Neuronal stem cell (in vitro differentiated cells): ENCODE data around the gene HELZ.

ENCODE experiments used
- DNase-seq: peaks from one replicate; pipeline ENCODE4 v3.0.0-alpha.2; 2013; ENCODE audit warnings: low spot score
- H2AFZ ChIP-seq: one replicate; pipeline ENCODE4 v1.6.1; 2013; ENCODE audit warnings: mild to moderate bottlenecking, low read length, inconsistent platforms
- H2AK5ac ChIP-seq: 2 replicates; pipeline ENCODE4 v1.6.1; 2013; ENCODE audit warnings: low read depth, mild to moderate bottlenecking, inconsistent platforms, low read length, moderate library complexity, mixed read lengths
- H2BK120ac ChIP-seq: 2 replicates; pipeline ENCODE4 v1.6.1; 2013; ENCODE audit warnings: low read depth, mild to moderate bottlenecking, inconsistent platforms, low read length, moderate library complexity, mixed read lengths
- H2BK12ac ChIP-seq: one replicate; pipeline ENCODE4 v1.6.1; 2013; ENCODE audit warnings: low read length, inconsistent platforms
- H2BK15ac ChIP-seq: 2 replicates; pipeline ENCODE4 v1.6.1; 2013; ENCODE audit warnings: mild to moderate bottlenecking, low read length, inconsistent platforms, mixed read lengths
- H2BK5ac ChIP-seq: one replicate; pipeline ENCODE4 v1.6.1; 2013; ENCODE audit warnings: inconsistent platforms, mild to moderate bottlenecking, low read length, moderate library complexity
- H3K14ac ChIP-seq: one replicate; pipeline ENCODE4 v1.6.1; 2013; ENCODE audit warnings: low read length, inconsistent platforms
- H3K18ac ChIP-seq: 2 replicates; pipeline ENCODE4 v1.6.1; 2013; ENCODE audit warnings: low read length, inconsistent platforms
- H3K23ac ChIP-seq: 2 replicates; pipeline ENCODE4 v1.6.1; 2013; ENCODE audit warnings: low read depth, mild to moderate bottlenecking, mixed read lengths, low read length, inconsistent platforms; ENCODE audit not compliant: poor library complexity
- H3K27ac ChIP-seq: replicated peaks from 3 replicates; pipeline ENCODE4 v1.5.1; 2013; ENCODE audit warnings: low read length, inconsistent platforms
- H3K27me3 ChIP-seq, 3 experiments: 2 replicates each; pipeline ENCODE4 v1.6.1; 2013; ENCODE audit warnings: low read length in 3 of 3, mild to moderate bottlenecking in 2 of 3, inconsistent platforms in 1 of 3, low read depth in 1 of 3, mixed read lengths in 1 of 3, moderate library complexity in 1 of 3; ENCODE audit not compliant: control insufficient read depth in 3 of 3, insufficient read depth in 3 of 3
- H3K36me3 ChIP-seq, 2 donors: replicated peaks in 1 of 2; 2 replicates each; pipeline ENCODE4 v1.6.1; 2013; ENCODE audit warnings: low read length in 2 of 2; ENCODE audit not compliant: control insufficient read depth in 2 of 2, insufficient read depth in 2 of 2
- H3K4ac ChIP-seq: 2 replicates; pipeline ENCODE4 v1.6.1; 2013; ENCODE audit warnings: inconsistent platforms, mild to moderate bottlenecking, low read length, moderate library complexity
- H3K4me1 ChIP-seq, 2 donors: 1 replicate in 1 of 2; 2 replicates in 1 of 2; pipeline ENCODE4 v1.6.1; 2013; ENCODE audit warnings: low read length in 2 of 2, low read depth in 1 of 2; ENCODE audit not compliant: control insufficient read depth in 2 of 2, insufficient read depth in 1 of 2
- H3K4me2 ChIP-seq: one replicate; pipeline ENCODE4 v1.6.1; 2013; ENCODE audit warnings: mild to moderate bottlenecking, low read length, inconsistent platforms; ENCODE audit not compliant: insufficient read depth, poor library complexity, severe bottlenecking
- H3K4me3 ChIP-seq, 2 donors: 2 replicates each; pipeline ENCODE4 v1.5.1; 2013; ENCODE audit warnings: low read length in 2 of 2, mild to moderate bottlenecking in 2 of 2, inconsistent platforms in 1 of 2, moderate library complexity in 1 of 2
- H3K79me1 ChIP-seq: one replicate; pipeline ENCODE4 v1.6.1; 2013; ENCODE audit warnings: low read depth, mild to moderate bottlenecking, inconsistent platforms, low read length, moderate library complexity
- H3K9ac ChIP-seq: one replicate; pipeline ENCODE4 v1.6.1; 2013; ENCODE audit warnings: mild to moderate bottlenecking, low read depth, low read length, inconsistent platforms; ENCODE audit not compliant: poor library complexity
- H3K9me3 ChIP-seq, 2 donors: replicated peaks in 1 of 2; 2 replicates each; pipeline versions ENCODE3 to v1.6.1; 2013; ENCODE audit warnings: low read length in 2 of 2, mild to moderate bottlenecking in 2 of 2, inconsistent platforms in 1 of 2, low read depth in 1 of 2, mixed read lengths in 1 of 2, moderate library complexity in 1 of 2; ENCODE audit not compliant: control insufficient read depth in 2 of 2, insufficient read depth in 1 of 2
- H4K8ac ChIP-seq: one replicate; pipeline ENCODE4 v1.6.1; 2013; ENCODE audit warnings: low read depth, mild to moderate bottlenecking, inconsistent platforms, low read length, moderate library complexity
- H4K91ac ChIP-seq: one replicate; pipeline ENCODE4 v1.6.1; 2013; ENCODE audit warnings: low read length, low read depth, mild to moderate bottlenecking, inconsistent platforms; ENCODE audit not compliant: poor library complexity
- WGBS, 2 donors: extraction: QIAGEN DNeasy Blood & Tissue Kit; methylation state at CpG; one replicate each; pipeline ENCODE4 v1.1.7; 2013; ENCODE audit warnings: missing lambda C conversion rate in 2 of 2, mixed read lengths in 1 of 2; ENCODE audit not compliant: insufficient read length in 2 of 2, insufficient replicate concordance in 1 of 2; ENCODE audit errors: extremely low coverage in 2 of 2; 5-methylcytosine and 5-hydroxymethylcytosine counted together

Gene HELZ

GRCh38 chr17:67225316-67225715, 19.7 kb downstream of the HELZ start:
- Histone ChIP-seq H3K14ac (no peak overlapping the region), H2BK120ac (no peak overlapping the region), H3K79me1 (peaks cover 4% of the 10 kb centered on the region), H2AFZ (no peak overlapping the region), H3K27ac (no peak overlapping the region), H3K4me3 (no peak overlapping the region), H3K4ac (no peak overlapping the region), H3K9ac (no peak overlapping the region), H2BK15ac (no peak overlapping the region), H3K27me3 (no peaks in the 10 kb centered on the region), H3K23ac (no peak overlapping the region), H3K18ac (no peak overlapping the region), H3K9me3 (no peaks in the 10 kb centered on the region), H4K8ac (no peak overlapping the region), H3K4me1 (no peaks in the 10 kb centered on the region), H3K4me2 (no peak overlapping the region), H3K36me3 (peaks cover 0 to 18% of the 10 kb centered on the region in 2 donors), H2BK5ac (no peak overlapping the region), H4K91ac (no peak overlapping the region), H2AK5ac (no peak overlapping the region), H2BK12ac (no peak overlapping the region)
- whole genome bisulfite sequencing, 2 donors = no CpG with 5 or more reads among the region's 4 CpGs
- DNase-seq = no peak

- H3K27ac ChIP-seq = no peak overlapping the region
- H3K36me3 ChIP-seq = peaks cover 3 to 19% of the 10 kb centered on the region in 2 donors
- DNase-seq = no peak
- H2AK5ac ChIP-seq = no peak overlapping the region
- H3K79me1 ChIP-seq = peaks cover 5% of the 10 kb centered on the region
- no peak overlapping the region for H2BK12ac ChIP-seq
- no peak overlapping the region for H3K14ac ChIP-seq
- no peak overlapping the region for H2BK15ac ChIP-seq
- no peak overlapping the region for H2BK5ac ChIP-seq
- no peak overlapping the region for H4K8ac ChIP-seq
- H3K4ac ChIP-seq = no peak overlapping the region
- H3K4me3 ChIP-seq = no peak overlapping the region
- H3K4me1 ChIP-seq = no peaks in the 10 kb centered on the region
- H4K91ac ChIP-seq = no peak overlapping the region
- H3K9ac ChIP-seq = no peak overlapping the region
- H2AFZ ChIP-seq = no peak overlapping the region
- no peak overlapping the region for H3K4me2 ChIP-seq
- no peak overlapping the region for H3K23ac ChIP-seq
- H3K18ac ChIP-seq = no peak overlapping the region
- H3K27me3 ChIP-seq = no peaks in the 10 kb centered on the region
- H3K9me3 ChIP-seq = no peaks in the 10 kb centered on the region
- WGBS, 2 donors = no CpG with 5 or more reads among the region's 9 CpGs
- H2BK120ac ChIP-seq = no peak overlapping the region
These were observed 20.3 kb downstream of the HELZ start for GRCh38 chr17:67224736-67225135.

- Histone ChIP-seq H3K9me3 (no peaks in the 10 kb centered on the region), H3K4ac (no peak overlapping the region), H3K36me3 (peaks cover 5 to 19% of the 10 kb centered on the region in 2 donors), H3K18ac (no peak overlapping the region), H3K4me1 (no peaks in the 10 kb centered on the region), H4K91ac (no peak overlapping the region), H2BK120ac (no peak overlapping the region), H3K27me3 (no peaks in the 10 kb centered on the region), H3K4me2 (no peak overlapping the region), H2BK12ac (no peak overlapping the region), H3K79me1 (peaks cover 3% of the 10 kb centered on the region), H3K9ac (no peak overlapping the region), H3K14ac (no peak overlapping the region), H3K4me3 (no peak overlapping the region), H2BK5ac (no peak overlapping the region), H2BK15ac (no peak overlapping the region), H3K23ac (no peak overlapping the region), H2AK5ac (no peak overlapping the region), H2AFZ (no peak overlapping the region), H4K8ac (no peak overlapping the region), H3K27ac (no peak overlapping the region)
- no peak for DNase-seq
- WGBS, 2 donors = no CpG with 5 or more reads among the region's 6 CpGs
These were observed 21.1 kb downstream of the HELZ start for GRCh38 chr17:67223924-67224323.

GRCh38 chr17:67221062-67221998, 23.7 kb downstream of the HELZ start:
- no peak overlapping the region for H2AK5ac ChIP-seq
- DNase-seq = no peak
- H3K14ac ChIP-seq = no peak overlapping the region
- no peak overlapping the region for H3K18ac ChIP-seq
- H3K27me3 ChIP-seq = no peaks in the 10 kb centered on the region
- no peak overlapping the region for H4K8ac ChIP-seq
- H3K27ac ChIP-seq = no peak overlapping the region
- no peaks in the 10 kb centered on the region for H3K4me1 ChIP-seq
- no peak overlapping the region for H2BK120ac ChIP-seq
- peaks cover 2% of the 10 kb centered on the region for H3K79me1 ChIP-seq
- H3K9me3 ChIP-seq = no peaks in the 10 kb centered on the region
- H2BK12ac ChIP-seq = no peak overlapping the region
- no peak overlapping the region for H2BK15ac ChIP-seq
- H3K36me3 ChIP-seq = peaks cover 12 to 41% of the 10 kb centered on the region in 2 donors
- H3K4me3 ChIP-seq = no peak overlapping the region
- H3K9ac ChIP-seq = no peak overlapping the region
- H2AFZ ChIP-seq = no peak overlapping the region
- WGBS, 2 donors = no CpG with 5 or more reads among the region's 5 CpGs
- no peak overlapping the region for H3K4ac ChIP-seq
- no peak overlapping the region for H2BK5ac ChIP-seq
- no peak overlapping the region for H3K4me2 ChIP-seq
- no peak overlapping the region for H4K91ac ChIP-seq
- H3K23ac ChIP-seq = no peak overlapping the region
